Islet of Langerhans (tissue), 1 donor: ENCODE results near the gene UQCC5.

ENCODE experiments used
- FAIRE-seq: peaks from one replicate; lab custom pipeline; 2011; peaks lifted over from hg19 to GRCh38; lab: Jason Lieb, UNC

Gene UQCC5, protein sequence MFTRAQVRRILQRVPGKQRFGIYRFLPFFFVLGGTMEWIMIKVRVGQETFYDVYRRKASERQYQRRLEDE

DNA sequence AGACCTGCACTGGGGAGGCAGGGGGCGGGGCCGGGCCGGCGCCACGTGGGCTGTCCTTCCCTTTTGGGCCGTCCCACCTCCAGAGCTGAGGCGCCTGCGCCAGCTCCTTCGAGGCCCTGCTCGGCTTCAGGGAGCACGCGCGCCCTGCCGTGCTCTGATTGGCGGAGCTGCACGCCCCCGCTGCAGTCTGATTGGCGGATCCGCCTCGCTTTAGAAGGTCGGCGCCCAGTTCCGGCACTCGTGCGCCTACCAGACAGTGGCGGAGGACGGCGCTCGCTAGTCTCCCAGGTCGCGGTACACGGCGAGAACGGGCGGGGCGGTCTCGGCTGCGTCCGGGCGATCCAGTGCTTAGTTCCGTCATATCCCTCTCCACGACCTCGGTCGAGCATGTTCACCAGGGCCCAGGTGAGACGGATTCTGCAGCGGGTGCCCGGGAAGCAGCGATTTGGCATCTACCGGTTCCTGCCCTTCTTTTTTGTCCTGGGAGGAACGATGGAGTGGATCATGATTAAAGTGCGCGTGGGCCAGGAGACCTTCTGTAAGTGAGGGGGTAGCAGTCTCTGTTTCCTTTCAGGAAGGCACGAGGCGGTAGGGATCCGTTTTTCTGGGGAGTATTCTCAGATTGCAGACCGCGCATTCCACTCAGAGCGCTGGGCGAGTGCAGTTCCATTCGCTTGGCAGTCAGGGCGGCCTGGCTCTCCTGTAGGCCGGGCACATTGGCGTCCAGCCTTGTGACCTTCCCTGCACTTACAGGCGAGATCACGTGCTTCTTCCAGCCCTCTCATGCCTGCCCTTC lies at the start of gene UQCC5:
Gene UQCC5, plus strand, starts transcription at position 237 of the 796 bp plus-strand sequence. Its CDS starts 151 bp downstream, at position 388.
- FAIRE-seq = no peak

DNA sequence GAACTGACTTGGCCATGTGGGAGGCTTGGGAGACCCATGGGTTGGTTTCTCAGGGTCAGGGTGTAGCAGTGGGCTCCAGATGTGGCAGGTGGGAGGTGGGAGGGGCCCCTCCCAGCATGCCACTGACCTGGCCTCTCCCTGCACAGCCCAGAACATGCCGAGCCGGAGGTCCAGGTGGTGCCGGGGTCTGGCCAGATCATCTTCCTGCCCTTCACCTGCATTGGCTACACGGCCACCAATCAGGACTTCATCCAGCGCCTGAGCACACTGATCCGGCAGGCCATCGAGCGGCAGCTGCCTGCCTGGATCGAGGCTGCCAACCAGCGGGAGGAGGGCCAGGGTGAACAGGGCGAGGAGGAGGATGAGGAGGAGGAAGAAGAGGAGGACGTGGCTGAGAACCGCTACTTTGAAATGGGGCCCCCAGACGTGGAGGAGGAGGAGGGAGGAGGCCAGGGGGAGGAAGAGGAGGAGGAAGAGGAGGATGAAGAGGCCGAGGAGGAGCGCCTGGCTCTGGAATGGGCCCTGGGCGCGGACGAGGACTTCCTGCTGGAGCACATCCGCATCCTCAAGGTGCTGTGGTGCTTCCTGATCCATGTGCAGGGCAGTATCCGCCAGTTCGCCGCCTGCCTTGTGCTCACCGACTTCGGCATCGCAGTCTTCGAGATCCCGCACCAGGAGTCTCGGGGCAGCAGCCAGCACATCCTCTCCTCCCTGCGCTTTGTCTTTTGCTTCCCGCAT lies 49.2 kb upstream of the UQCC5 start:
- no peak for FAIRE-seq

DNA sequence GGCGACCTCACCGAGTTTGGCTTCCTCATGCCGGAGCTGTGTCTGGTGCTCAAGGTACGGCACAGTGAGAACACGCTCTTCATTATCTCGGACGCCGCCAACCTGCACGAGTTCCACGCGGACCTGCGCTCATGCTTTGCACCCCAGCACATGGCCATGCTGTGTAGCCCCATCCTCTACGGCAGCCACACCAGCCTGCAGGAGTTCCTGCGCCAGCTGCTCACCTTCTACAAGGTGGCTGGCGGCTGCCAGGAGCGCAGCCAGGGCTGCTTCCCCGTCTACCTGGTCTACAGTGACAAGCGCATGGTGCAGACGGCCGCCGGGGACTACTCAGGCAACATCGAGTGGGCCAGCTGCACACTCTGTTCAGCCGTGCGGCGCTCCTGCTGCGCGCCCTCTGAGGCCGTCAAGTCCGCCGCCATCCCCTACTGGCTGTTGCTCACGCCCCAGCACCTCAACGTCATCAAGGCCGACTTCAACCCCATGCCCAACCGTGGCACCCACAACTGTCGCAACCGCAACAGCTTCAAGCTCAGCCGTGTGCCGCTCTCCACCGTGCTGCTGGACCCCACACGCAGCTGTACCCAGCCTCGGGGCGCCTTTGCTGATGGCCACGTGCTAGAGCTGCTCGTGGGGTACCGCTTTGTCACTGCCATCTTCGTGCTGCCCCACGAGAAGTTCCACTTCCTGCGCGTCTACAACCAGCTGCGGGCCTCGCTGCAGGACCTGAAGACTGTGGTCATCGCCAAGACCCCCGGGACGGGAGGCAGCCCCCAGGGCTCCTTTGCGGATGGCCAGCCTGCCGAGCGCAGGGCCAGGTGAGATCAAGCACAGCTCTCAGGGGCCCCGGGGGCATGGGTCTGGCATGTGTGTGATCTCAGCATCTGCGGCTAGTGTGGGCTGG lies 48.4 kb upstream of the UQCC5 start:
- no peak for FAIRE-seq

DNA sequence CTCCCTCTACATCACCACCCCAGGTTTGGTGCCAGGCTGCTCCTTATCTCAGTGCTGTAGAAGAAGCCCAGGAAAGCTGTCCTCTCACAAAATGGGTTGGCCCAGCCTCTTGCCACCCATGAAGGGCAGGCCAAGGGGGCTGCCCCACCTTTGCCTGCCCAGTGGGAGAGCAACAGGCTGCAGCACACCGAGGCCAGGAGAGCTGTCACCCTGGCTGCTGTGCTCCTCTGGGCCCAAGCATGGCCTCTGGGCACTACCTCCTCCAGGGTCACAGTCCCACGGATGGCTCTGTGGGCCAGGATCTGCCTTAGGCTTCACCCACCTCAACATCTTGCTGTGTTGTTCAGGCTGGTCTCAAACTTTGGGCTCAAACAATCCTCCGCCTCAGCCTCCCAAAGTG lies 47.7 kb upstream of the UQCC5 start:
- FAIRE-seq = no peak

DNA sequence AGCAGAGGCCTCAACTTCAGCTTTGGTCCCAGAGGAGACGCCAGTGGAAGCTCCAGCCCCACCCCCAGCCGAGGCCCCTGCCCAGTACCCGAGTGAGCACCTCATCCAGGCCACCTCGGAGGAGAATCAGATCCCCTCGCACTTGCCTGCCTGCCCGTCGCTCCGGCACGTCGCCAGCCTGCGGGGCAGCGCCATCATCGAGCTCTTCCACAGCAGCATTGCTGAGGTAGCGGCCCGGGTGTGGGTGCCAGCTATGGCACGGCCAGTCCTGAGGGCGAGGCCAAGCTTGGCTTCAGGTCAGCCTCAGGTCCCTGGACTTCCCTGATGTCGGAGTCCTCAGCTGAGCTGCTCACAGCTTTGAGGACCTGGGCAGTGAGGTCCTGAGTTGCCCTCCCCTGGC lies 47.0 kb upstream of the UQCC5 start:
- FAIRE-seq = no peak

DNA sequence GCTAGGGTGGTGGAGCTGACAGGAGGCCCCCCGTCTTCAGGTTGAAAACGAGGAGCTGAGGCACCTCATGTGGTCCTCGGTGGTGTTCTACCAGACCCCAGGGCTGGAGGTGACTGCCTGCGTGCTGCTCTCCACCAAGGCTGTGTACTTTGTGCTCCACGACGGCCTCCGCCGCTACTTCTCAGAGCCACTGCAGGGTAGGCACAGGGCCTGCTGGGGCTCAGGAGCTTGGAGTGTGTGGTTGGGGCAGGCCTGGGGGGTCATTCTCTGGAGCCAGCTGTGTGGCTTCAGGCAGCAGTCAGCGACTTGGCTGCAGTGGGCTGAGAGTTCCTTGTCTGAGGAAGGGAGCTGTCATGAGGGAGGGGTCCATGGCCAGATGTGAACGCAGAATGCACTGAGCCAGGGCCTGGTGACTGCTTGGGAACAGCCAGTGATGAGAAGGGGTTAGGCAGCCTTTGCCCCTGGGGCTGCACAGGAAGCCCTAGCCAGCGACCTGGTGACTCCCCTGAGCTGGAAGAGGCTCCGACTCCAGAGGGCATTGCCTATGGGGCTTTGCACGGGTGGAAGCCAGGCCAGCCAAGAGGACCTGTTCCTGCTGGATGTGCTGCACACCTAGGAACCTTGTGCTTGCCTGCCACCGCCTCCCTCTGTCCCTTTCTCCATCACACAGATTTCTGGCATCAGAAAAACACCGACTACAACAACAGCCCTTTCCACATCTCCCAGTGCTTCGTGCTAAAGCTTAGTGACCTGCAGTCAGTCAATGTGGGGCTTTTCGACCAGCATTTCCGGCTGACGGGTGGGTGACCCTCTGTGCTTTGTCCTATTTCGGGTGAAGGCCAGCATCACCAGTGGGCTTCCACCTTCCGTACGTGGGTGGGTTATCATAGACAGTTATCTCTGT lies 46.1 kb upstream of the UQCC5 start:
- no peak for FAIRE-seq

DNA sequence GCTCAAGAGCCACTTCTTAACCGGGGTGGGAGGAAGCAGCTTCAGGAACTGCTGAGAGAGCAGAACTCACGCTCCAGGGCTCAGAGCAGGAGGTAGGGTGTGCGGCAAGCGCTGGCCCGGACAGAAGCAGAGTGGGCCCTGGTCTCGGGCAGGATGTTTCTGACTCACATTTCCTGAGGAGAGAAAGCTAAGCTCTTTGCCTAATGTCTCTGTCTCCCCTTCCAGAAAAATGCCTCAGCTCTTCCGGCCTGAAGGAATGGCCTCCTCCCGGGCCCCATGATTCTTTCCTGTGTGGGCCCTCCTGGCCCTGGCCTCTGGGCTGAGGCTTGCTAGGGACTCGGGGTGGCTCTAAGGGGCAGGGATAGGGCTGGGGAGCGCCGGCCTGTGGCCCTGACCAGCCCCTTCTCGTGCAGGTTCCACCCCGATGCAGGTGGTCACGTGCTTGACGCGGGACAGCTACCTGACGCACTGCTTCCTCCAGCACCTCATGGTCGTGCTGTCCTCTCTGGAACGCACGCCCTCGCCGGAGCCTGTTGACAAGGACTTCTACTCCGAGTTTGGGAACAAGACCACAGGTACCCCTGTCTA lies 45.4 kb upstream of the UQCC5 start:
- FAIRE-seq = no peak

DNA sequence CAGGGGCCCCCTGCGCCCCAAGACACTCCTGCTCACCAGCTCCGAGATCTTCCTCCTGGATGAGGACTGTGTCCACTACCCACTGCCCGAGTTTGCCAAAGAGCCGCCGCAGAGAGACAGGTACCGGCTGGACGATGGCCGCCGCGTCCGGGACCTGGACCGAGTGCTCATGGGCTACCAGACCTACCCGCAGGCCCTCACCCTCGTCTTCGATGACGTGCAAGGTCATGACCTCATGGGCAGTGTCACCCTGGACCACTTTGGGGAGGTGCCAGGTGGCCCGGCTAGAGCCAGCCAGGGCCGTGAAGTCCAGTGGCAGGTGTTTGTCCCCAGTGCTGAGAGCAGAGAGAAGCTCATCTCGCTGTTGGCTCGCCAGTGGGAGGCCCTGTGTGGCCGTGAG lies 44.3 kb upstream of the UQCC5 start:
- no peak for FAIRE-seq

DNA sequence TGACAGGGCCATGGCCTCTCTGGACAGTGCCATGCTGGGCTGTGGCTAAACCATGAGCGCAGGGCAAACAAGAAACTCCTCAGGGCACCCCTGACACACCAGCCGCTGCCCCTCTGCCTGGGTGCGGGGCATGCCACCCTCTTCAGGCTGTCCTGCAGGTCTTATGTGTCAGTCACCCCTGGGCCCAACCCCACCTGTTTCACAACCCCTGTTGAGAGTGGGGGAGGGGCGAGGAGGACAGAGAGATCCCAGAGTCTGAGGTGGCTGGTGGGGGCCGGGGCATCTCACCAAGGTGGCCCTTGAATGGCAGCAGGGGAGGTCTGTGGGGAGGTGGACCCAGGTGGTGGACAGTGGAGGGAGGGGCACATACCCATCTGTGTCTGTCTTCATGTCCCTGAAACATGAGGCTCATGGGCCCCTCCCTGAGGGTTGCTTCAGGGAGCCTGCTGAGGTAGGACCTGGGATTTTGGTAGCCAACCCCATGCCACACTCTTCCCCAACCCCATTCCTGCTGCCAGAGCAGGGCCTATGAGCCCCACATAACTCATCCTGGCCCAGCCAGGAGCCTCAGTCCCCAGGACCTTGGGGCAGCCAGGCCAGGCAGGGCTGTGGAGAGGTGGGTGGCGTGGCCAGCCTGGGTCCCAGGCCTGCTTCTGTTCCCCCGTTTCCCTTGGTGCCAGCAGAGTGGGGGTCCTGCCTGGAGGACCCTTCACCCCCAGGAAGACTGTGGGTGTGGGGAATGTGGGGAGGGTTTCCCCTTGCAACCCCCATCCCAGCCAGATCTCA lies 43.0 kb upstream of the UQCC5 start:
- FAIRE-seq = no peak

DNA sequence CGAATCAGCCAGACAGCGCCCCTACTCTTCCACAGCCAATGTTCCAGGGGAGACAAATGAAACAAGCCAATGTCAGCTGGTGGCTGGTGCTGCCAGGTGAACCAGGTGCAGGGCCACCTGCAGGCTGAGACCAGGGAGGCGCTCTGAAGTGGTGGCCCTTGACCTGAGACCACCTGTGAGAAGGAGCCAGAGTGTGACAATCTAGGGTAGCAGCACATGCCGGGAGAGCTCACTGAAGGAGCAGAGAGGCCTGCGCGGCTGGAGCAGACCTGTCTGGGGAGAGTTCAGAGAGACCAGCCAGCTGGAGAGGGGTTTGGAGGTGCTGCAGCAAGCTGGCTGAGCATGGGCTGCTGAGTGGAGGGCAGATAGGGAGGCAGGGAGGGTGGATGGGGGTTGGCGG lies 42.0 kb upstream of the UQCC5 start:
- no peak for FAIRE-seq

DNA sequence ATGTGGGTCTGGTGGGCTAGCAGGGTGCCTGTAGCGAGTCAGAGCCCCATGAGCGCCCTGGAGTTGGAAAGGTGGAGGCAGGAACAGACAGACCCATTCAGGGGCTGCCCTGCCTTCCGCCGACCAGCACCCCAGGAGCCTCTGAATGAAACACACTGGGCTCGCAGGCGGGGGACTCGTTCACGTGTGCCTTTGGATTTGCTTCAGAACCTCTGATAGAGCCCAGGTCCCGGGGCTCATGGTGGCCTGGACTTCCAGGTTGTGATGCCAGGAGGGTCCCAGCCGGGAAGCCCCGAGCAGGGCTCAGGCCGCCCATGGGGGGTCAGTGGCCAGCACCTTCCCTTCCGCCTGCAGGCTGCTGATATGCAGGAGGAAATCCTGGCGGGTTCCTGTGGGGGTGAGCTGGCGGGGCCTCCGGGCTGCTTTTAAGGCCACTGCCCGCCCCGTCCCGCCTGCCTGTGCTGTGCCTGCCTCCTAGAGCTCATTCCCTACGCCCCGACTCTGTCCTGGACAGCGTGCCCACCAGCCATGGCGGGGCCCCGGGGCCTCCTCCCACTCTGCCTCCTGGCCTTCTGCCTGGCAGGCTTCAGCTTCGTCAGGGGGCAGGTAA lies 41.4 kb upstream of the UQCC5 start, which contains the start of gene STAB1:
Gene STAB1, plus strand, starts transcription at position 453 of the 610 bp plus-strand sequence. Its CDS starts 76 bp downstream, at position 529.
- no peak for FAIRE-seq

DNA sequence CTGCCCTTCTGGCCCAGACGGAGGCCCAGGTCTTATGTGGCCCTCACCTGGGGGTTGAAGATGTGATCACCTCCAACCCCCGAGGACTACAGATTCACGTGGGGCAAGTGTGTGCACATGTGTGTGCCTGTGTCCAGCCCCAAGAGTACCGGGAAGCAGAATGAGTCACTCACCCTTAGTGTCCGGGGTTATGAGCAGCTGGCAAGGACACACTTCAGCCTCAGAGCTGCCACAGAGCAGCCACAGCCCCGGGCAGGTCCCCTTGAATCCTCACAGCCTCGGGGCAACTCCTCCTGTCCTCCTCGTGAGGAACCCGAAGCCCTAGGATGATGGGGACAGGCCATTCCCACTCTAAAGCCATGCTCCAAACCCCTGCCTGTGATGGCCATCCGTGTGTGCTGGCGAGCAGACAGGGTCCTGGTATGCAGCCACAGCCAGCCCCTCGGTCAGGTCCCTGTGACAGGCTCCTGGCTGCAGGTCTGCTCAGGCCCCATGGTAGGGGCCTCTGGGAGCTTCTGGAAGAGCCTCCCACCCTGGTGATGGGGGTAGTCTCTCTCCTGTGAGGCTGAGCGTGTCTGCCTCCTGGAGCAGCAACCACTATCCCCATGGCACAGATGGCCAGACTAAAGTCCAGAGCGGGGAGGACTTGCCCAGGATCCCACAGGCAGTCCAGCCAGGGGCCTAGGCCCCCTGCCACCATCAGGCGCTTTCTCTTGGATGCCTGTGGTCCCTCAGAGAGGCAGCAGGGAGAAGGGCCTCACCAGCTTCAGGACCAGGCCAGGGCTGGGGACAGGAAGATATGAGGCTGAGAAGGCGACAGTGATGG lies 40.4 kb upstream of the UQCC5 start:
- FAIRE-seq = no peak

DNA sequence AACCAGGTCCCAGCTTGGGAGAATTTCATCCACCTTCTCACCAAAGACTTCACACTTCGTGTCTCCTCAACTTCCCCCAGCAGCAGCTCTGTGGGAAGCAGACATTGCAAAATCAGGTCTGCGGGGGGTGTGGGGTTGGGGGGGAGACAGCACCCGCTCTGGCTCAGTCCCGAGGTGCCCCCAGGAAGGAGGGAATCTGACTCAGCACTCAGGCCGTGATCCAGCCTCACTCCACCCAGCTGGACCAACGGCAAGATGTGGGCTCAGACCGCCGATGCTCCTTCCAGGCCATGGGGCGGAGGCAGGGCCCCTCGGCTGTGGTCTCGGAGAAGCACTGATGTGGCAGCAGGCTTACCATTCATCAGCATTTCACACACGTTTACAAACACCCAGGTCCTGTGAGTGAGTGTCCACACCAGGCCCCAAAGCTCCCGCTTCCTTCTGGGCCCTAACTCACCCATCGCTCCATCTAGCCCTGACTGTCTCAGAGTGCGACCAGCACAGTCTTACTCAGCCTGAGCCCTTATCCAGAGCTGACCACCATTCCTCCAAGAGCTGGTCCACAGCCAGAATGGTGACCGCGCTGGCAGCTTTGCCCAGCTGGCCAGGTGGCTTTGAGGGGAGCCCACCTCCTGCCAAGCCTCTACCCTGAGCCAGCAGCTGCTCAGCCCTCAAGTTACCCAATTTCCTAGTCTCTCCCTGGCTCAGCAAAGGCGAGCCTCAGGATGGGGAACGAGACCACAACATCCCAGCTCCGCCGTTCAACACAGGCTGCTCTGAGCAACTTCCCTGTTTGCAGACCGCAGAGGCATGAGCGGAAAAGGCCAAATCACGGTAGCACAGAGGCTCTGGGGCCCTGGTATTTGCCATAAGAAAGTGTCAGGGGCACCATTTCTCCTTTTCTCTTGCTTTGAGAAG lies 38.0 kb upstream of the UQCC5 start:
- no peak for FAIRE-seq

DNA sequence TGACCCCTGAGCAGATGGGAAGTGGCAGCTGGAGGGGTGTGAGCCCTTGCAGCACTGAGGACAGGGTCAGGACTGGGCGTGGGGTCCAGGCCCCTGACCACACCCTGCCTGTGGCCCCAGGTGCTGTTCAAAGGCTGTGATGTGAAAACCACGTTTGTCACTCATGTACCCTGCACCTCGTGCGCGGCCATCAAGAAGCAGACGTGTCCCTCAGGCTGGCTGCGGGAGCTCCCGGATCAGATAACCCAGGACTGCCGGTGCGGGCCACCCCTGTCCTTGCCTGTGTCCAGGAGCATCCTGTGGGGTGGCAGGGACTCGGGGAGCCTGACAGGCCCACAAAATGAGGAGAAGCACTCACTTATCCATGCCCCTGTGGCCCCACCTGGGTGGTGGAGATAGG lies 35.4 kb upstream of the UQCC5 start:
- no peak for FAIRE-seq

DNA sequence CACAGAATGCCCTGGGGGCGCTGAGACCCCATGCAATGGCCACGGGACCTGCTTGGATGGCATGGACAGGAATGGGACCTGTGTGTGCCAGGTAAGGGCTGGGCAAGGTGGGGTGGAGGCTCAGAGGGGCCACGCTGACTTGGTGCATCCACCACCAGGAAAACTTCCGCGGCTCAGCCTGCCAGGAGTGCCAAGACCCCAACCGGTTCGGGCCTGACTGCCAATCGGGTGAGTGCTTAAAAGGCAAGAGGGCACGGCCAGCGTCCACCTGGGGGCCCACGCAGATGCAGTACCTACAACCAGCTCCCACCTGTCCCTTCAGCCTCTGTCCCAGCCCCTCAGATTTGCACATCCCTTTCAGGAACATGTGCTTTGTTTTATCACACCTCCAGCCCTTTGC lies 34.4 kb upstream of the UQCC5 start:
- FAIRE-seq = no peak

DNA sequence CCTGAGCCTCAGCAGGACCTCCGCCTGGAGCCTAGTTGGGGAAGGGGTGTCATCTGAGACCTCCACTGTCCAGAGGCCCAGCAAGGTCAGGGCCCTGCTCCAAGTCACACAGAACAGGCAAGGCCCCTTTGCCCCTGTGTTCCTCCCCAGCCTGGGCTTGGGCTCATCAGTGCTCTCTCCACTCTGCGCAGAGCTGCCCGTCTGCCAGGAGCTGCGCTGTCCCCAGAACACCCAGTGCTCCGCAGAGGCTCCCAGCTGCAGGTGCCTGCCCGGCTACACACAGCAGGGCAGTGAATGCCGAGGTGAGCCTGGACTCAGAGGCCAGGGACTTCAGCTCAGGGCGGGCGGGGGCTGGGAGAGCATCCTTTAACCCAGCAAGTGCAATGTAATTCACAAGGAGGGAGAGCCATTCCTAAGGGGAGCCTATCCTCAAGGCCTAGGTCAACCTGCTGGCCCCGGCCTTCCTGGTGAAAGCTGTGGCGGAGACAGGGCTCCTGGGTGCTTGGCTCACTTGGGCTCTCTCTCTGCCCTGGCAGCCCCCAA lies 33.5 kb upstream of the UQCC5 start:
- FAIRE-seq = no peak

DNA sequence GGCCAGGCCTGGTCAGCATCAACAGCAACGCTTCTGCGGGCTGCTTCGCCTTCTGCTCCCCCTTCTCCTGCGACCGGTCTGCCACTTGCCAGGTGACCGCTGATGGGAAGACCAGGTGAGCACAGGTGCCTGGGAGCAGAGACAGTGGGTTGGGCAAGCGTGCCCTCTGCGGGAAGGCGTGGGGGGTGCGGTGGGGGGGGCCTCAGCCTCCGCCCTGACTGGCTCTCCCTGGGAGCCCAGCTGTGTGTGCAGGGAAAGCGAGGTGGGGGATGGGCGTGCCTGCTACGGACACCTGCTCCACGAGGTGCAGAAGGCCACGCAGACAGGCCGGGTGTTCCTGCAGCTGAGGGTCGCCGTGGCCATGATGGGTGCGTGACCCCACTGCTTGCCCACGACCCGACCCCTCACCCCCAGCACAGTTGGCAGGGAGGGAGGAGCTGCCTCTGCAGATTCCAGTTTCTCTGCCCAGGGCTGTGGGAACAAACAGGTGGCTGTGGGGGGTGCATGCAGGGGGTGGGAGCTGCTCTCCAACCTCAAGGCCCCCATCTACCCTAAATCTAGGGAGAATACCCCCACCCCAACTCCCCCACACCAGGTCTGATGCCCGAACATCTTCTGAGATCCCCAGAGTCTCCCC lies 32.5 kb upstream of the UQCC5 start:
- FAIRE-seq = no peak
